ENCODE measurements around the gene TUBG2.

Gene TUBG2

GRCh38 chr17:42700586-42701289 lies 41.7 kb downstream of the TUBG2 start:
- no peak for DNase-seq

- DNase-seq = no peak
Measured at GRCh38 chr17:42702446-42702845, 43.4 kb downstream of the TUBG2 start.

DNA sequence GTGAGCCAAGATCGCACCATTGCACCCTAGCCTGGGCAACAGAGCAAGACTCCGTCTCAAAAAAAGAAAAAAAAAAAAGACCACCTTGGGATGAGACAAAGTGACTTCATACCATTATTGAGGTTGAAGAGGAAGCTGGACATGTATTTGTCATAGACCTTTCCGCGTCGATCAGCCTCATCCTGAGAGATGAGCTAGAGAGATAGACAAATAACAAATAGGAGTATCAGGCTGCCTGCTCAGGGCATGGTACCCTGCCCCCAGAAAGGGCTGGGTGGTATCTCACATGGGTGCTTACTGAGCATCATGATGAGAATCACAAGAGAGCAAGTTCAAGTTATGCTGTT lies 45.4 kb downstream of the TUBG2 start:
- no peak for DNase-seq

GRCh38 chr17:42704837-42705494 lies 45.9 kb downstream of the TUBG2 start:
- no peak for DNase-seq

DNA sequence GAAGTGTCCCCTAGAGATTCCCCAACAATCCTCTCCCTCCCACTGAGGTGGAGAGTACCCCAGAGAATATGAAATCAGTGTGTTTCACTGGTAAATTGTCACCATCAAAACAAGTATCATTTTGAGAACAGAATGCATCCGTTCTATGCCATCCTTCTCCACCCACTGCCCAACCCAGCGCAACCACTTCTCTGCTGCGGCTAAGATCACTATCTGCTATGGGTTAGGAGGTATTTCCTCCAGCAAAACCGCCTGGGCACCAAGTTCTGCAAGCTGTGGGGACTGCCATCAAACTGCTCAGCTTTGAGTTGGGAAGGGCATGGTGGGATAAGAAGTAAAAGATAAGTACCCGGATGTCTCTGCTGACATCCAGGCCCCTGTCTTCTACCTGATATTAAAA lies 47.6 kb downstream of the TUBG2 start:
- DNase-seq = no peak

GRCh38 chr17:42708588-42708987 lies 49.5 kb downstream of the TUBG2 start:
- no peak for DNase-seq

- no peak for DNase-seq
Measured at GRCh38 chr17:42709561-42709960, 50.5 kb downstream of the TUBG2 start.

Data from left hindlimb (tissue), 1 donor.